Measurements from ENCODE around the gene SPECC1L. TPM values are rescaled to one million over a fixed set of nuclear protein-coding genes. Genes with fewer than 3 reads are reported as not detected.

The SPECC1L gene
- total RNA-seq, 2 donors from 2014 or later = 61.9 to 69.1 TPM

- Histone ChIP-seq H3K4me1 (ENCODE audit: control insufficient read depth, insufficient read depth, low read length) (no peaks in the 10 kb centered on the region), H3K9me3 (ENCODE audit: control insufficient read depth, low read length) (peaks cover 2% of the 10 kb centered on the region), H3K36me3 (ENCODE audit: control insufficient read depth, insufficient read depth, low read length) (peaks cover 36% of the 10 kb centered on the region), H3K27me3 (ENCODE audit: control insufficient read depth, insufficient read depth, low read length, poor library complexity, severe bottlenecking) (no peaks in the 10 kb centered on the region), H3K4me3 (ENCODE audit: low read length) (no peak overlapping the region), H3K9ac (ENCODE audit: extremely low read depth, low read length, poor library complexity, severe bottlenecking) (no peak overlapping the region), H3K27ac (ENCODE audit: low read depth, low read length) (no peak overlapping the region)
- Mint-ChIP-seq H3K27me3 (ENCODE audit: insufficient read depth) (no peaks in the 10 kb centered on the region), H3K4me3 (no peak overlapping the region), H3K36me3 (ENCODE audit: low read depth) (peaks cover 21% of the 10 kb centered on the region), H3K9me3 (peaks cover 3% of the 10 kb centered on the region), H3K27ac (no peak overlapping the region), H3K4me1 (no peaks in the 10 kb centered on the region)
- no peak for DNase-seq
- whole genome bisulfite sequencing, 2 experiments (ENCODE audit: insufficient coverage in 1 of 2, insufficient read length in 1 of 2) = 90 to 96% methylated on average over 4 to 7 of the region's 7 CpGs
- TF ChIP-seq, protein P1, sequence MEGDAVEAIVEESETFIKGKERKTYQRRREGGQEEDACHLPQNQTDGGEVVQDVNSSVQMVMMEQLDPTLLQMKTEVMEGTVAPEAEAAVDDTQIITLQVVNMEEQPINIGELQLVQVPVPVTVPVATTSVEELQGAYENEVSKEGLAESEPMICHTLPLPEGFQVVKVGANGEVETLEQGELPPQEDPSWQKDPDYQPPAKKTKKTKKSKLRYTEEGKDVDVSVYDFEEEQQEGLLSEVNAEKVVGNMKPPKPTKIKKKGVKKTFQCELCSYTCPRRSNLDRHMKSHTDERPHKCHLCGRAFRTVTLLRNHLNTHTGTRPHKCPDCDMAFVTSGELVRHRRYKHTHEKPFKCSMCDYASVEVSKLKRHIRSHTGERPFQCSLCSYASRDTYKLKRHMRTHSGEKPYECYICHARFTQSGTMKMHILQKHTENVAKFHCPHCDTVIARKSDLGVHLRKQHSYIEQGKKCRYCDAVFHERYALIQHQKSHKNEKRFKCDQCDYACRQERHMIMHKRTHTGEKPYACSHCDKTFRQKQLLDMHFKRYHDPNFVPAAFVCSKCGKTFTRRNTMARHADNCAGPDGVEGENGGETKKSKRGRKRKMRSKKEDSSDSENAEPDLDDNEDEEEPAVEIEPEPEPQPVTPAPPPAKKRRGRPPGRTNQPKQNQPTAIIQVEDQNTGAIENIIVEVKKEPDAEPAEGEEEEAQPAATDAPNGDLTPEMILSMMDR (conservative IDR thresholded peaks at IDR 0.05) = no peak
Observed at GRCh38 chr22:24390576-24390975, 119.9 kb downstream of the SPECC1L start.

DNA sequence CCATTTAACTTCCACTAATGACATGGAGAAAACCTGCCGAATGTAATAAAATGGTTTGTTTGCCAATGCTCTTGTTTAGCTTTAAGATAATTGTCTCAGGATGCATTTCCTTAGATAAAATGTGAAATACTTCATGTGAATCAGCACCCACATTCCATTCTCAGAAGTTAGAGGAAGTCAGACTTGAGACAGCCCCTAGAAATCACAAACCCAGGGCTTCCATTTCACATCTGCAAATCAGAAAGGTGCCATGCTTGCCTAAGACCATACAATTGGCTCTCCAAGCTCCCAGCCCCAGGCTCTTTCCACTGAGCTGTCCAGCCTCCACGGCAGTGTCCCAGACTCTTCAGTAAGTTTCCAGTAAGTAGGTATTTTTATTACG is 121.2 kb downstream of the SPECC1L start:
- Mint-ChIP-seq H3K4me1 (no peaks in the 10 kb centered on the region), H3K4me3 (no peak overlapping the region), H3K27ac (peak overlapping the region; percentile 48), H3K36me3 (ENCODE audit: low read depth) (peaks cover 25% of the 10 kb centered on the region), H3K9me3 (no peaks in the 10 kb centered on the region), H3K27me3 (ENCODE audit: insufficient read depth) (no peaks in the 10 kb centered on the region)
- H3K9me3 ChIP-seq (ENCODE audit: control insufficient read depth, low read length) = no peaks in the 10 kb centered on the region
- H3K36me3 ChIP-seq (ENCODE audit: control insufficient read depth, insufficient read depth, low read length) = peaks cover 42% of the 10 kb centered on the region
- no peak overlapping the region for H3K9ac ChIP-seq (ENCODE audit: extremely low read depth, low read length, poor library complexity, severe bottlenecking)
- peak overlapping the region; percentile 28 for H3K27ac ChIP-seq (ENCODE audit: low read depth, low read length)
- H3K4me3 ChIP-seq (ENCODE audit: low read length) = no peak overlapping the region
- no peak for DNase-seq
- 94 to 96% methylated on average over 2 to 3 of the region's 3 CpGs for WGBS, 2 experiments (ENCODE audit: insufficient coverage in 1 of 2, insufficient read length in 1 of 2)
- TF ChIP-seq, protein P1 (conservative IDR thresholded peaks at IDR 0.05) = no peak
- H3K4me1 ChIP-seq (ENCODE audit: control insufficient read depth, insufficient read depth, low read length) = no peaks in the 10 kb centered on the region
- no peaks in the 10 kb centered on the region for H3K27me3 ChIP-seq (ENCODE audit: control insufficient read depth, insufficient read depth, low read length, poor library complexity, severe bottlenecking)

- H3K36me3 Mint-ChIP-seq (ENCODE audit: low read depth) = peaks cover 25% of the 10 kb centered on the region
- H3K4me1 ChIP-seq (ENCODE audit: control insufficient read depth, insufficient read depth, low read length) = no peaks in the 10 kb centered on the region
- no peaks in the 10 kb centered on the region for H3K9me3 ChIP-seq (ENCODE audit: control insufficient read depth, low read length)
- H3K4me1 Mint-ChIP-seq = no peaks in the 10 kb centered on the region
- no peak overlapping the region for H3K27ac Mint-ChIP-seq
- H3K27me3 ChIP-seq (ENCODE audit: control insufficient read depth, insufficient read depth, low read length, poor library complexity, severe bottlenecking) = no peaks in the 10 kb centered on the region
- no peak overlapping the region for H3K27ac ChIP-seq (ENCODE audit: low read depth, low read length)
- DNase-seq = no peak
- WGBS, 2 experiments (ENCODE audit: insufficient coverage in 1 of 2, insufficient read length in 1 of 2) = 94 to 95% methylated on average over 3 to 4 of the region's 4 CpGs
- no peak overlapping the region for H3K4me3 Mint-ChIP-seq
- H3K27me3 Mint-ChIP-seq (ENCODE audit: insufficient read depth) = no peaks in the 10 kb centered on the region
- H3K9me3 Mint-ChIP-seq = no peaks in the 10 kb centered on the region
- H3K9ac ChIP-seq (ENCODE audit: extremely low read depth, low read length, poor library complexity, severe bottlenecking) = no peak overlapping the region
- H3K36me3 ChIP-seq (ENCODE audit: control insufficient read depth, insufficient read depth, low read length) = peaks cover 42% of the 10 kb centered on the region
- TF ChIP-seq, protein P1 (conservative IDR thresholded peaks at IDR 0.05) = no peak
- H3K4me3 ChIP-seq (ENCODE audit: low read length) = no peak overlapping the region
Observed at GRCh38 chr22:24392218-24392931, 121.7 kb downstream of the SPECC1L start.
